ENCODE data around the gene BCAS1.

DNA sequence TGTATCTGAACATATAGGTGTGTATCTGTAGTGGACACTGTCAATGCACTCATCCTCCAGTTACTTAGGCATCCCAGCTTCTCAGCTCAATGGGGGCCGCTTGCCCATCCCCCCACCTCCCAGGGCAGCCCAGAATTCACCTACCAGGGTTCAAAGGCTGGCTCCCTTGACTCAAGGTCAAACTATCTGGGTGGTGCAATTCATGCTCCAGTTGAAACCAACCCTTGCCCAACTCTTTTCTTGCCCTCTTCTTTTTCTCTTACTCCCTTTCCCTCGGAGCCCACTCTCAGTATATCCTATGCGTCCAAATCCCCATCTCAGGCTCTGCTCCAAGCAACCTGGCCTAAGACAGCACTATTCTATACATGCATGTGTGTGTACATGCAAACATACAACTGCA lies 127.4 kb downstream of the BCAS1 start:
- TF ChIP-seq, protein P1, sequence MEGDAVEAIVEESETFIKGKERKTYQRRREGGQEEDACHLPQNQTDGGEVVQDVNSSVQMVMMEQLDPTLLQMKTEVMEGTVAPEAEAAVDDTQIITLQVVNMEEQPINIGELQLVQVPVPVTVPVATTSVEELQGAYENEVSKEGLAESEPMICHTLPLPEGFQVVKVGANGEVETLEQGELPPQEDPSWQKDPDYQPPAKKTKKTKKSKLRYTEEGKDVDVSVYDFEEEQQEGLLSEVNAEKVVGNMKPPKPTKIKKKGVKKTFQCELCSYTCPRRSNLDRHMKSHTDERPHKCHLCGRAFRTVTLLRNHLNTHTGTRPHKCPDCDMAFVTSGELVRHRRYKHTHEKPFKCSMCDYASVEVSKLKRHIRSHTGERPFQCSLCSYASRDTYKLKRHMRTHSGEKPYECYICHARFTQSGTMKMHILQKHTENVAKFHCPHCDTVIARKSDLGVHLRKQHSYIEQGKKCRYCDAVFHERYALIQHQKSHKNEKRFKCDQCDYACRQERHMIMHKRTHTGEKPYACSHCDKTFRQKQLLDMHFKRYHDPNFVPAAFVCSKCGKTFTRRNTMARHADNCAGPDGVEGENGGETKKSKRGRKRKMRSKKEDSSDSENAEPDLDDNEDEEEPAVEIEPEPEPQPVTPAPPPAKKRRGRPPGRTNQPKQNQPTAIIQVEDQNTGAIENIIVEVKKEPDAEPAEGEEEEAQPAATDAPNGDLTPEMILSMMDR (IDR thresholded peaks at IDR 0.05) = no peak
- TF ChIP-seq POLR2AphosphoS5 (IDR thresholded peaks at IDR 0.05) = no peak
